Neural progenitor cell (in vitro differentiated cells): ENCODE measurements around the gene OLFML2A. TPM values are rescaled to one million over a fixed set of nuclear protein-coding genes. Genes with fewer than 3 reads are reported as not detected.

ENCODE experiments used
- DNase-seq: peaks from one replicate; pipeline ENCODE4 v3.0.0-alpha.2; 2016; ENCODE audit warnings: low spot score
- H2AFZ ChIP-seq: fragments of 200-600 bp; sonication (generic); replicated peaks from 2 replicates; pipeline ENCODE4 v1.6.1; 2016; ENCODE audit warnings: antibody characterized with exemption
- H3F3A ChIP-seq: fragments of 200-600 bp; sonication (generic); 2 replicates; pipeline ENCODE4 v1.6.1; 2016; ENCODE audit warnings: antibody characterized with exemption, low read depth
- H3K27ac ChIP-seq: fragments of 200-600 bp; sonication (generic); 2 replicates; pipeline ENCODE4 v1.5.1; 2016; ENCODE audit warnings: mild to moderate bottlenecking
- H3K27me3 ChIP-seq: fragments of 200-600 bp; sonication (generic); 2 replicates; pipeline ENCODE4 v1.6.1; 2016; ENCODE audit warnings: mild to moderate bottlenecking, moderate library complexity
- H3K36me3 ChIP-seq: fragments of 200-600 bp; sonication (generic); 2 replicates; pipeline ENCODE4 v1.5.1; 2016
- H3K4me1 ChIP-seq: fragments of 200-600 bp; sonication (generic); 2 replicates; pipeline ENCODE4 v1.6.1; 2016; ENCODE audit warnings: mixed run types
- H3K4me2 ChIP-seq: fragments of 200-600 bp; sonication (generic); 2 replicates; pipeline ENCODE4 v1.6.1; 2016
- H3K4me3 ChIP-seq: fragments of 200-600 bp; sonication (generic); 2 replicates; pipeline ENCODE4 v1.5.1; 2016
- H3K79me2 ChIP-seq: fragments of 200-600 bp; sonication (generic); 2 replicates; pipeline ENCODE4 v1.6.1; 2016; ENCODE audit warnings: low read depth
- H3K9ac ChIP-seq: fragments of 200-600 bp; sonication (generic); 2 replicates; pipeline ENCODE4 v1.6.1; 2016
- H3K9me3 ChIP-seq: fragments of 200-600 bp; sonication (generic); 2 replicates; pipeline ENCODE4 v1.5.1; 2016; ENCODE audit warnings: low read depth
- H4K20me1 ChIP-seq: fragments of 200-600 bp; sonication (generic); 2 replicates; pipeline ENCODE4 v1.6.1; 2016; ENCODE audit warnings: low read depth
- H3K27ac Mint-ChIP-seq: 3 replicates; pipeline ENCODE4 v1.8.0; 2021; ENCODE audit warnings: mixed read lengths
- H3K27me3 Mint-ChIP-seq: 2 replicates; pipeline ENCODE4 v1.8.0; 2022; ENCODE audit warnings: low read depth, mild to moderate bottlenecking, inconsistent platforms, moderate library complexity, mixed read lengths; ENCODE audit not compliant: insufficient read depth
- H3K36me3 Mint-ChIP-seq: 3 replicates; pipeline ENCODE4 v1.8.0; 2021; ENCODE audit warnings: mixed read lengths
- H3K4me1 Mint-ChIP-seq: 3 replicates; pipeline ENCODE4 v1.8.0; 2021; ENCODE audit warnings: mixed read lengths
- H3K4me3 Mint-ChIP-seq: 3 replicates; pipeline ENCODE4 v1.8.0; 2021; ENCODE audit warnings: mild to moderate bottlenecking, moderate library complexity, mixed read lengths
- H3K9me3 Mint-ChIP-seq: 3 replicates; pipeline ENCODE4 v1.8.0; 2020; ENCODE audit warnings: mixed read lengths
- EZH2 ChIP-seq: fragments of 200-600 bp; sonication (generic); IDR thresholded peaks from 2 replicates; pipeline ENCODE4 v1.6.1; 2017; ENCODE audit warnings: antibody characterized with exemption, mild to moderate bottlenecking, moderate library complexity
- EZH2phosphoT487 ChIP-seq: fragments of 200-600 bp; sonication (generic); IDR thresholded peaks from 2 replicates; pipeline ENCODE4 v1.6.1; 2017; ENCODE audit warnings: antibody characterized with exemption
- total RNA-seq: library from RNA; depleted of rRNA; stranded (reverse); fragments of >200 nt; gene quantifications from 2 replicates; pipeline ENCODE4 v1.2.3, GENCODE V29; 2015; ENCODE audit warnings: low replicate concordance
- TF ChIP-seq, protein P1 (sequence below): fragments of 200-600 bp; sonication (generic); IDR thresholded peaks from 2 replicates; pipeline ENCODE4 v1.5.1; 2017; ENCODE audit warnings: antibody characterized with exemption, mild to moderate bottlenecking

Gene OLFML2A
- total RNA-seq, 1 donor from 2014 or later = 3.1 TPM

GRCh38 chr9:124747065-124747464 is 29.9 kb upstream of the OLFML2A start:
- Histone ChIP-seq H3K36me3 (no peaks in the 10 kb centered on the region), H2AFZ (no peak overlapping the region), H3F3A (peaks cover 30% of the 10 kb centered on the region), H3K4me1 (peaks cover 15% of the 10 kb centered on the region), H4K20me1 (peaks cover 97% of the 10 kb centered on the region), H3K4me3 (no peak overlapping the region), H3K27me3 (no peaks in the 10 kb centered on the region), H3K9ac (no peak overlapping the region), H3K9me3 (no peaks in the 10 kb centered on the region), H3K4me2 (no peak overlapping the region), H3K79me2 (peaks cover 100% of the 10 kb centered on the region), H3K27ac (no peak overlapping the region)
- Mint-ChIP-seq H3K27me3 (no peaks in the 10 kb centered on the region), H3K4me1 (peaks cover 34% of the 10 kb centered on the region), H3K9me3 (no peaks in the 10 kb centered on the region), H3K36me3 (peaks cover 6% of the 10 kb centered on the region), H3K27ac (no peak overlapping the region), H3K4me3 (no peak overlapping the region)
- no peak for DNase-seq
- no peak for TF ChIP-seq EZH2
- TF ChIP-seq, protein P1, sequence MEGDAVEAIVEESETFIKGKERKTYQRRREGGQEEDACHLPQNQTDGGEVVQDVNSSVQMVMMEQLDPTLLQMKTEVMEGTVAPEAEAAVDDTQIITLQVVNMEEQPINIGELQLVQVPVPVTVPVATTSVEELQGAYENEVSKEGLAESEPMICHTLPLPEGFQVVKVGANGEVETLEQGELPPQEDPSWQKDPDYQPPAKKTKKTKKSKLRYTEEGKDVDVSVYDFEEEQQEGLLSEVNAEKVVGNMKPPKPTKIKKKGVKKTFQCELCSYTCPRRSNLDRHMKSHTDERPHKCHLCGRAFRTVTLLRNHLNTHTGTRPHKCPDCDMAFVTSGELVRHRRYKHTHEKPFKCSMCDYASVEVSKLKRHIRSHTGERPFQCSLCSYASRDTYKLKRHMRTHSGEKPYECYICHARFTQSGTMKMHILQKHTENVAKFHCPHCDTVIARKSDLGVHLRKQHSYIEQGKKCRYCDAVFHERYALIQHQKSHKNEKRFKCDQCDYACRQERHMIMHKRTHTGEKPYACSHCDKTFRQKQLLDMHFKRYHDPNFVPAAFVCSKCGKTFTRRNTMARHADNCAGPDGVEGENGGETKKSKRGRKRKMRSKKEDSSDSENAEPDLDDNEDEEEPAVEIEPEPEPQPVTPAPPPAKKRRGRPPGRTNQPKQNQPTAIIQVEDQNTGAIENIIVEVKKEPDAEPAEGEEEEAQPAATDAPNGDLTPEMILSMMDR = no peak
- no peak for TF ChIP-seq EZH2phosphoT487

DNA sequence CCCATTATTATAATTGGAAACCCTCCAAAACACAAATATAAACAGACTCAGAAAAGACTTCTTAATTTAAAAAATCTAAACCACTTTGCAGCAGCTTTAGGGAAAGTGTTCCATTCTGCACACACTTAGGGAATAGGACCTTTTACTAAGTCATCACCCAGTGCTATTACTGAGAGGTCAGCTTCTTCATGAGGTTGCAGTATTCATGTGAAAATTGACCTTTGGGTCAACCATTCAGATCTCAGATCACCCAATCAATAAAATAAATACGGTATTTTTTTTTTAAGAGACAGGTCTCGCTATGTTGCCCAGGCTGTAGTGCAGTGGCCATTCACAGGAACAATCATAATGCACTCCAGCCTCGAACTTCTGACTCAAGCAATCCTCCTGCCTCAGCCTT is 27.6 kb upstream of the OLFML2A start:
- Histone ChIP-seq H3K9ac (no peak overlapping the region), H3K9me3 (no peaks in the 10 kb centered on the region), H3K27ac (no peak overlapping the region), H3K36me3 (no peaks in the 10 kb centered on the region), H2AFZ (no peak overlapping the region), H4K20me1 (peaks cover 99% of the 10 kb centered on the region), H3K79me2 (peaks cover 100% of the 10 kb centered on the region), H3K4me2 (no peak overlapping the region), H3F3A (peaks cover 47% of the 10 kb centered on the region), H3K27me3 (no peaks in the 10 kb centered on the region), H3K4me1 (peaks cover 37% of the 10 kb centered on the region), H3K4me3 (no peak overlapping the region)
- Mint-ChIP-seq H3K4me1 (peaks cover 30% of the 10 kb centered on the region), H3K36me3 (peaks cover 6% of the 10 kb centered on the region), H3K9me3 (no peaks in the 10 kb centered on the region), H3K27ac (no peak overlapping the region), H3K4me3 (no peak overlapping the region), H3K27me3 (no peaks in the 10 kb centered on the region)
- DNase-seq = no peak
- TF ChIP-seq EZH2 (no peak), EZH2phosphoT487 (no peak)
- TF ChIP-seq, protein P1 = no peak

DNA sequence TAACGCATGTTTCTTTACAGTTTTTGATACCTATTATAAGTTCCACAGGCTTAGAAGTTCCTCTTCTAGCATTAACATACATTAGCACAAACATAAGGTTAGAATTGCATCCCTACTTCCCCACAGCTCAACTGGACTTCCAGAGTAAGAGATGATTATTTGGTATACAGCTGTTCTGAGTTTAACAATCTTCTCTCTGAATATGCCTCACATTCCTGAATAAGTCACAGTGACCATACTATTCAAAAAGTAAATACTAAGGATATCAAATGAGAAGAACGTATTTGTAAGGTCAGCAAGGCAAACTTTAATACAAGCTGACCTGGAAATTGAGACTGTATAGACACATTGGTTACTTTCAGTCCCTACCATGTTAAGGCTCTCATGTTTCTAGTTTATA is 27.2 kb upstream of the OLFML2A start:
- no peak overlapping the region for H3K4me3 ChIP-seq
- Mint-ChIP-seq H3K4me1 (peaks cover 30% of the 10 kb centered on the region), H3K9me3 (no peaks in the 10 kb centered on the region), H3K27ac (no peak overlapping the region), H3K36me3 (peaks cover 6% of the 10 kb centered on the region), H3K4me3 (no peak overlapping the region), H3K27me3 (no peaks in the 10 kb centered on the region)
- peaks cover 99% of the 10 kb centered on the region for H4K20me1 ChIP-seq
- H3K9ac ChIP-seq = no peak overlapping the region
- TF ChIP-seq, protein P1 = no peak
- TF ChIP-seq EZH2 = no peak
- no peak for TF ChIP-seq EZH2phosphoT487
- no peak overlapping the region for H3K4me2 ChIP-seq
- peaks cover 42% of the 10 kb centered on the region for H3K4me1 ChIP-seq
- no peak overlapping the region for H3K27ac ChIP-seq
- no peaks in the 10 kb centered on the region for H3K27me3 ChIP-seq
- DNase-seq = no peak
- peaks cover 42% of the 10 kb centered on the region for H3F3A ChIP-seq
- H2AFZ ChIP-seq = no peak overlapping the region
- H3K9me3 ChIP-seq = no peaks in the 10 kb centered on the region
- H3K36me3 ChIP-seq = no peaks in the 10 kb centered on the region
- H3K79me2 ChIP-seq = peaks cover 100% of the 10 kb centered on the region
